ENCODE data around the gene POC1B. TPM values are rescaled to one million over a fixed set of nuclear protein-coding genes. Genes with fewer than 3 reads are reported as not detected.

The POC1B gene
- total RNA-seq, 4 donors from 2014 or later: 19.6 to 22.4 (median 20.0) TPM

DNA sequence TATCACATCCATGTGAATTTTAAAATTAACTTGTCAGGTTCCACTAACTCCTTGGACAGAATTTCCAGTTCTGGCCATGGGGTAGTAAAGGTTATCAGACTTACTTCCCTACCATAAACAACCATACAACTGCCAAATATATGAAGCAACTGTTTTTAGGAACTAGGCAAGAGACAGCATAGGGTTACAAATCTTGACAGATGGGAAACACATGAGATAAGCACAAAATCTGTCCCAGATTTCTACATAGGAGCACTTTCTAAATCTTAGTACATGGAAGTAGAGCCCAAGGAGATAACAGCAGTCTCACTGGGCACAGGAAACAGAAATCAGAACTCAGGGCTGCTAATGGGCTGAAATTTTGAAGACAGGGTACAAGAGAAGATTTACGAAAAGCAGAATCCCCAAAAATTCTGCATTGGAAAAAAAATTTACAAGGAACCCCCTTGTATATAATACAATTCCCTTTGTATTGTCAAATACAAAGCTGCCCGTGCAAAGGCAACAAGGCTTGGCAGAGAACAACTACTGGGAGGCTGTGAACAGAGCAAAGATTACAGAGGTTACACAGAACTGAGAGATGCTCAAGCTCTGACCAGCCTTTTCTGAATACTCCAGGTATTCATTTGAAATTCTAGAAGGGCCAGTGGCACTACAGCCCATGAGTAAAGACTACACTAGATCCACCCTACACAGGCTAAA is 44.5 kb downstream of the POC1B start:
- 85% methylated on average over 2 of the region's 2 CpGs for WGBS
- intact Hi-C loops (cut with DNase I): no loop called here
- Histone ChIP-seq H3K27me3 (no peaks in the 10 kb centered on the region), H3K27ac (replicated peaks in 1 of 4) (no peak overlapping the region), H3K9me3 (no peaks in the 10 kb centered on the region), H3K36me3 (peaks cover 0 to 13% (median 2%) of the 10 kb centered on the region in 4 donors), H3K4me1 (no peaks in the 10 kb centered on the region), H3K4me3 (no peak overlapping the region)
- TF ChIP-seq, protein P1, sequence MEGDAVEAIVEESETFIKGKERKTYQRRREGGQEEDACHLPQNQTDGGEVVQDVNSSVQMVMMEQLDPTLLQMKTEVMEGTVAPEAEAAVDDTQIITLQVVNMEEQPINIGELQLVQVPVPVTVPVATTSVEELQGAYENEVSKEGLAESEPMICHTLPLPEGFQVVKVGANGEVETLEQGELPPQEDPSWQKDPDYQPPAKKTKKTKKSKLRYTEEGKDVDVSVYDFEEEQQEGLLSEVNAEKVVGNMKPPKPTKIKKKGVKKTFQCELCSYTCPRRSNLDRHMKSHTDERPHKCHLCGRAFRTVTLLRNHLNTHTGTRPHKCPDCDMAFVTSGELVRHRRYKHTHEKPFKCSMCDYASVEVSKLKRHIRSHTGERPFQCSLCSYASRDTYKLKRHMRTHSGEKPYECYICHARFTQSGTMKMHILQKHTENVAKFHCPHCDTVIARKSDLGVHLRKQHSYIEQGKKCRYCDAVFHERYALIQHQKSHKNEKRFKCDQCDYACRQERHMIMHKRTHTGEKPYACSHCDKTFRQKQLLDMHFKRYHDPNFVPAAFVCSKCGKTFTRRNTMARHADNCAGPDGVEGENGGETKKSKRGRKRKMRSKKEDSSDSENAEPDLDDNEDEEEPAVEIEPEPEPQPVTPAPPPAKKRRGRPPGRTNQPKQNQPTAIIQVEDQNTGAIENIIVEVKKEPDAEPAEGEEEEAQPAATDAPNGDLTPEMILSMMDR (IDR thresholded peaks at IDR 0.05): no peak
- DNase-seq (ENCODE audit: extremely low spot score): no peak

DNA sequence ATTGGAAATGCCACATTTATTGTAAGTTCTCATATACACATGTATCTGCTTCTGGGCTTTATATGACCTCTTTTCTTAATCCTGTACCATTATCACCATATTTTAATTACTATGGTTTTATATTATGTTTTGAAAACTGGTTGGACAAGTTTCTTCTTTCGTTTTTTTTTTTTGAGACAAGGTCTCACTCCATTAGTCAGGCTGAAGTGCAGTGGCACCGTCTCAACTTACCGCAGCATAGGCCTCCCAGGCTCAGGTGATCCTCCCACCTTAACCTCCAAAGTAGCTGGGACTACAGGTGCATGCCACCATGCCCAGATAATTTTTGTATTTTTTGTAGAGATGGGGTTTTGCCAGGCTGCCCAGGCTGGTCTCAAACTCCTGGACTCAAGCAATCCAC is 45.9 kb downstream of the POC1B start:
- 93% methylated on average over 3 of the region's 3 CpGs for WGBS
- H3K36me3 ChIP-seq: peaks cover 0 to 8% (median 0%) of the 10 kb centered on the region in 4 donors
- TF ChIP-seq POLR2A (IDR thresholded peaks at IDR 0.05; ENCODE audit: low read depth): no peak
- TF ChIP-seq, protein P1 (IDR thresholded peaks at IDR 0.05): no peak
- TF ChIP-seq POLR2AphosphoS5 (IDR thresholded peaks at IDR 0.05): no peak
- no peak for TF ChIP-seq EP300 (IDR thresholded peaks at IDR 0.05)
- H3K27me3 ChIP-seq: no peaks in the 10 kb centered on the region
- no peaks in the 10 kb centered on the region for H3K4me1 ChIP-seq
- no peak overlapping the region for H3K4me3 ChIP-seq
- H3K9me3 ChIP-seq: no peaks in the 10 kb centered on the region
- no peak overlapping the region for H3K27ac ChIP-seq (replicated peaks in 1 of 4)
- intact Hi-C loops (cut with DNase I): no loop called here
- no peak for DNase-seq (ENCODE audit: extremely low spot score)

DNA sequence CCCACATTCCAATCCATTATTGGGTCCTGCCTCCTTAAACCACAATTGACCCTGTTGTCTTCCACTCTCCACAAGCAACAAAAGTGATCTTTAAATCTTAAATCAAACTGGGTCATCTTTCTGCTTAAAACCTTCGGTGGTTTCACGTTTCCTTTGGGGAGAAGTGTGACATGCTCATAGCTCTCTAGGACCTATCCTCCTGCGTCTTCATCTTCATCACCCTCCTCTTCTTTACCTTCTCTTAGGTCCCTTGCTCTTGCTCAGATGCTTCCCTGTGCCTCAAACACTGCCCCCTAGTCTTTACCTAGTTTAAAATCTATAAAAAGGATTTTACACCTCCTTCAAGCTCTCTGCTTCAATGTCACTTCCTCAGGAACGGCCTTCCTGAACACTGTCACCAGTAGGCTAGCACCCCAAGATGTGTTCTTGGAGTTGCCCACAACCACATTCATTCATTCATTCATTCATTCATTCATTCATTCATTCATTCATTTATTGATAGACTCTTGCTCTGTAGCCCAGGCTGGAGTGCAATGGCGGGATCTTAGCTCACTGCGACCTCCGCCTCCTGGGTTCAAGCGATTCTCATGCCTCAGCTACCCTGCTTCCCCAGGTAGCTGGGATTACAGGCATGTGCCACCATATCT is 48.1 kb downstream of the POC1B start:
- intact Hi-C loops (cut with DNase I): no loop called here
- H3K9me3 ChIP-seq: no peaks in the 10 kb centered on the region

DNA sequence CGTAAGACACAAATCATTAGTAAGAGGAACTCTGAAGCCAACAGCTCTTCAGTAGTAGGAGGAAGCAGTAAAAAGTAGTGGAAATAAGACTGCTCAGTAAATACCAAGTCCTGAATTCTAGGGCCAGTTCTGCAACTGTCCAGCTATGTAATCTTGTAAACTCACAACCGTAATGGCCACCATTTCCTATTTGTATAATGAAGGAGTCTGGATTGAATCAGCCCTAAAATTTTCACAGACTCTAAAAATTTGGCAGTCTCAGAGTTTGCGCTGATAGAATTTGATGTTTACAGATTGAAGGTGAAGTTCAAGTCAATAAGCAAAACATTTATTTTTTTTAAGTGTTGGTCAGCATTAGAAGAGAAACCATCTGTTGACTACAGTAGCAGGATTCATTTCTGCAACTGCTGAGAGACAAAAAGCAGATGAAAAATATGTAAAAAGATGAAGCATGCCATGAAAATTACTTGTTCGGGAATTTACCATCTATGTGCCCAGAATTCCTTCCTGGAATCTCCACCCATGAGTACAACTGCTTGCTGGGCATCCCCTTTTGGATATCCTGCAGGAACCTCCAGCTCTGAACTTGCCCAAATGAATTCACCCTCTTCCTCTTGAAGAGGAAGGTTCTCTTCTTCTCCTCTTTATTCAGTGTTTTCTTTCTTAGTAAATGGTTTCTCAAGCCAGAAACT is 48.8 kb downstream of the POC1B start:
- DNase-seq (ENCODE audit: extremely low spot score): no peak
- intact Hi-C loops (cut with DNase I): no loop called here
- 88% methylated on average over 4 of the region's 4 CpGs for WGBS

More for the DNA sequence above, 48.1 kb downstream of the POC1B start:
- WGBS: 96% methylated on average over 8 of the region's 8 CpGs
- TF ChIP-seq, protein P1 (IDR thresholded peaks at IDR 0.05): no peak
- H3K4me3 ChIP-seq: no peak overlapping the region
- no peak overlapping the region for H3K27ac ChIP-seq (replicated peaks in 1 of 4)
- H3K4me1 ChIP-seq: no peaks in the 10 kb centered on the region
- DNase-seq (ENCODE audit: extremely low spot score): no peak
- H3K27me3 ChIP-seq: no peaks in the 10 kb centered on the region
- H3K36me3 ChIP-seq: no peaks in the 10 kb centered on the region

More for the DNA sequence above, 48.8 kb downstream of the POC1B start:
- H3K27me3 ChIP-seq: no peaks in the 10 kb centered on the region
- H3K4me1 ChIP-seq: no peaks in the 10 kb centered on the region
- TF ChIP-seq POLR2A (IDR thresholded peaks at IDR 0.05; ENCODE audit: low read depth) (no peak), EP300 (IDR thresholded peaks at IDR 0.05) (no peak), POLR2AphosphoS5 (IDR thresholded peaks at IDR 0.05) (no peak)
- TF ChIP-seq, protein P1 (IDR thresholded peaks at IDR 0.05): no peak
- no peaks in the 10 kb centered on the region for H3K9me3 ChIP-seq
- H3K36me3 ChIP-seq: no peaks in the 10 kb centered on the region
- H3K27ac ChIP-seq (replicated peaks in 1 of 4): no peak overlapping the region
- H3K4me3 ChIP-seq: no peak overlapping the region

All from esophagus muscularis mucosa (tissue), 4 donors.